Stimulated activated naive CD8-positive, alpha-beta T cell treated with anti-CD3 and anti-CD28 coated beads, Interleukin-15, Interleukin-2, amounts not matched to agents 100 U/mL and 50 U/mL, for 24 hours (primary cell): ENCODE data around the gene MAGOHB.
A peak's percentile ranks its signal among the peaks of the same experiment; 100 is the strongest.
"Not testable (repeated sequence)": the region's sequence is repeated elsewhere in the genome, so short reads cannot be mapped to it uniquely, and the experiment has no call there.

Experiments
- ATAC-seq: fragments of 150-1000 bp; cut with Tn5 transposase; one replicate; pipeline ENCODE4 v1.10.0; 2021
- DNase-seq: peaks from one replicate; pipeline ENCODE4 v3.0.0; 2021

The MAGOHB gene

DNA sequence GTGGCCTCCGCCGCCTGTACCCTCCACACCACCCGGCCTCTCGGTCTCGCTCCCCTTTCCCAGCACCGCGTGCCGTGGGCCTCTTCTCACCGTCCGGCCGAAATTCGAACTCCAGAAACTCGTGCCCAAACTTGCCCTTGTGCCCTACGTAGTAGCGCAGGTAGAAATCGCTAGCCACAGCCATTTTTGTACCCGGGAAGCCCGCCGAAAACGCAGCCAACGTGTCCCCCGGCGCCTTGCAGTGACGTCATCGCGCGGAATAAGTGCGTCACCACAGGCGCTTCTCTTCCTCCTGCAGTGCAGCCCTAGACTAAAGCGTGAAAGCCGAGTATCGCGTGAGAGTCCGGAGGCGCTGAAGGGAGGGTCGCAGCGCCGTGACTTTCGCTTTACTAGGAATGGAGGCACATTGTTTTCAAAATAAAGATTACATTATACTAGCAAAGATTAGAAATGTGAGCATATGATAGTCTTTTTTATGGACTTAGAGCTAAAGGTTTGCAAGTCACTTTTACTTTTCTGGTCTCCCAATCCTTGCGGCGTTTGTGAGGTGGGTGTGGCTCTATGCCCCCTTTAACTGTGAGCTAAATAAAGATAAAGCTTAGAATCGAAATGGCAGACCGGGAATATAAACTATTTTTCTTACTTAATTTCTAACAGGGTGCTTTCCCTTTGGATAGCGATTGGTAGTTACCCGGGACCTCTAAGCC is at the start of gene MAGOHB:
TSS of gene MAGOHB (minus strand) at position 261 of the 707 bp plus-strand sequence. CDS start at position 184, 77 bp downstream.
- ATAC-seq: peak; percentile 93
- peak; percentile 99 for DNase-seq

- ATAC-seq: no peak
- DNase-seq: no peak
Measured at GRCh38 chr12:10661338-10661737, 47.9 kb upstream of the MAGOHB start.

GRCh38 chr12:10654003-10654402 is 40.6 kb upstream of the MAGOHB start:
- DNase-seq: no peak
- ATAC-seq: no peak

DNA sequence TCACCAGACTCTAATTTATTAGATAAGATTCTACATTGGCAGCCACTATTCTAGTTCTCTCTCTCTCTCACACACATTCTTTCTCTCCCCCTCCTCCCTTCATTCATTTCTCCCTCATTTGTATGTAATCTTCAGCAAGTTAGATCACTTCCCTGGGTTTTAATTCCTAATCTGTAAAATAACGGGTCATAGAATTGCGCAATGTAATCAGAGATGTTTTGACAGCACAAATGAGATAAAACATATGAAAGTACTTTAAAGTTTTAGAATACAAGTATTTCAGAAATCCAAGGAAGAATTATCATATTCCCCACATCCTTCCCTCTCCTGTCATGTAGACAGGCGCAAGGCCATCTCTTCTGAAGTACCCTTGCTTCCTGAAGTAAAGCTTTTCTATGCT is 38.8 kb upstream of the MAGOHB start:
- ATAC-seq (no peak), DNase-seq (no peak)

DNA sequence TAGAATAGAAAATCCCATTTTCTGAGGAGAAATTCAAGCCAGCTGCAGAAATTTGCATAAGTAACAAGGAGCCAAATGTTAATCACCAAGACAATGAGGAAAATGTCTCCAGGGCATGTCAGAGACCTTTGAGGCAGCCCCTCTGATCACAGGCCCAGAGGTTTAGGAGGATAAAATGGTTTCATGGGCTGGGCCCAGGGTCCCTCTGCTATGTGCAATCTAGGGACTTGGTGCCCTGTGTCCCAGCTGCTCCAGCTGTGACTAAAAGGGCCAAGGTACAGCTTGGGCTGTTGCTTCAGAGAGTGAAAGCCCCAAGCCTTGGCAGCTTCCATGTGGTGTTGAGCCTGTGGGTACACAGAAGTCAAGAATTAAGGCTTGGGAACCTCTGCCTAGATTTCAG is 33.2 kb upstream of the MAGOHB start:
- not testable (repeated sequence) for ATAC-seq, DNase-seq

DNA sequence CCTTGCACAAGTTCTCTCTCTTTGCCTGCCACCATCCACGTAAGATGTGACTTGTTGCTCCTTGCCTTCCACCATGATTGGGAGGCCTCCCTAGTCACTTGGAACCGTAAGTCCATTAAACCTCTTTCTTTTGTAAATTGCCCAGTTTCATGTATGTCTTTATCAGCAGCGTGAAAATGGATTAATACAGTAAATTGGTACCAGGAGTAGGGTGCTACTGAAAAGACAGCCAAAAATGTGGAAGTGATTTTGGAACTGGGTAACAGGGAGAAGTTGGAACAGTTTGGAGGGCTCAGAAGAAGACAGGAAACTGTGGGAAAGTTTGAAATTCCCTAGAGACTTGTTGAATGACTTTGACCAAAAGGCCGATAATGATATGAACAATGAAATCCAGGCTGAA is 32.5 kb upstream of the MAGOHB start:
- ATAC-seq (no peak), DNase-seq (no peak)

DNA sequence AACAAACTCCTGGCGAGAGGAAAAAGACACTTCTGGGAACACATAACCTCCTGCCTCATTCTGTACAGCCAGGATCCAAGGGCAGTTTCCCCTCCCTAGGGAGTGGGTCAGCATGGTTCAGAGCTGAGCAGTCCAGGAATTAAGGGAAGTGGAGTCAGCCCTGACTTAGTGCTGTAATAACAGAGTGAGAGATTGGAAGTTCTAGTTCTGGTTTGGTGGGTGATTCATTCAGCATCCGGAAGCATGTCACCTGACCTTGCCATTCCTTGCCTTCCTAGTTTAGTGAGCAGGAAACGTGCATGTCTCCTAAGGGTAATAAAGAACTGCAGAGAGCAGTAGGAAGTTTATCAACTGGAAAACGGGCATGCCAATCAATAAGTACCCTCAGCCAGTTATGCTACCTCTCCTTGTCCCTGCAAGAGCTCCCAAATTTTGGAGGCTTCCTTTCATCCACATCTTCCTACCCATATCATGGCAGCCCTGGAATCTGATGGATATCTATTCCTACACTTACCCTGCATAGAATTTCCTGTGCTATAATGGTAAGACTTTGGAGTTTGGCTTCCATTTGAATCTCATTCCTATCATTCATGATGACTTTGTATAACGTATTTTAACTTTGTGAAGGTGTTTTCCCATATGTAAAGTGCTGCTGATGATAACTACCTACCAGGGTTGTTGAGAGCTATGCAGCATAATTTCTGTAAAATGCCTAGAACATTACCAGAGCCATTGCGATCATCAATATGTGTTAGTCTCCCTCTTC is 28.5 kb upstream of the MAGOHB start:
- DNase-seq (no peak), ATAC-seq (no peak)

DNA sequence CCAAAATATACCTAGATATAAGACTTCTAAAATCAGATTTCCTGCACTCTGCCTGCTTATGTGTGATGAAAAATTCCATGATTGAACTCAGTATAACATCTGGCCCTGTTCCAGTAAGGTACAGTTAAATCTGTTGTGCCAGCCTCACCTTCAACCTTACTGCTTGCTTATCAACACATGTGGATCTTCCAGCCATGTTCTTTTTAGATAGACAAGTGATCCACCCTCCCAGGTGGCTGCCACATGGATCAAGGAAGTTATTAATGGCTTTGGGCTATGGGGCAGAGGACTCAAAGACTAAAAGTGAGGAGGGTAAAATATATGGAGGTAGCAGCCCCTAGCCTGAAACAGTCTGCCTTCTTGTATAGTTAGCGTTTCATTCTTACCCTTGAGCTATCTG is 25.3 kb upstream of the MAGOHB start:
- ATAC-seq: no peak

DNA sequence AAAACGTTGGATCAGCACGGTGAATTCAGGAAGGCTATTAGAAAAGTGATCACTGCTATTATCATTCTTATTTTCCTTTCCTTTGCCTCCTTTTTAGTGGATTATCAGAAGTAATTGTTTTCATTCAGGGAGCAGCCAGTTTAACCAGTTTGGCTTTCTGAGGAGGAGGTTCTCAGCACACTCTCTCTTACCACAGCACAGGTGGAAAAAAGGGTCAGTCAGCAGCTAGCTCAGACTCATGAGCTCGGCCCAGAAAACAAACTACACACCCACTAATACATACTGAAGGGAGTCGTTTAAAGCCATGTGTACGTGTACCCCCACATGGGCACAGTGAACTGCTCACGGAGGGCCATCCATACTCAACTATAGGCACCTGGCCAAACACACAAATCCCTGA is 23.2 kb upstream of the MAGOHB start:
- DNase-seq (no peak), ATAC-seq (no peak)

More for the DNA sequence above, 25.3 kb upstream of the MAGOHB start:
- no peak for DNase-seq

DNA sequence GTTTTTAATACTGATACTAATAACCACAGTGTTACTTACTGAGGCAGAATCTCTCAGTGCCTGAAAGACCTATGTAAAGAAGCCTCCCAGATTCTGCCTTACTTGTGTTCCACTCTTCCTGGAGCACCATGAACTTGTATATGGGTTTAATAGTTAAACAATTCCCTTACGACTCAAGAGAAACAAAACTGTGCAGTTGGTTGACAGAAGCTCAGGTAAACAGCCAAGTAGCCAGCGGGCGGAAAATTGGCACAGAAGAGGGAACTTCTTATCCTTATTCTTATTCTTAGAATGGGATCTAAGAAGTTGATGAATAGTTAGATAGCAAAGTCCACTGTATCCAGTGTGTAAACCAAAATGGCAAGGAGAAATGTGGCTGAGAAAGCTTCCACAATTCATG is 22.7 kb upstream of the MAGOHB start:
- no peak for DNase-seq
- no peak for ATAC-seq

GRCh38 chr12:10635306-10635705 is 21.9 kb upstream of the MAGOHB start:
- DNase-seq (no peak), ATAC-seq (no peak)

DNA sequence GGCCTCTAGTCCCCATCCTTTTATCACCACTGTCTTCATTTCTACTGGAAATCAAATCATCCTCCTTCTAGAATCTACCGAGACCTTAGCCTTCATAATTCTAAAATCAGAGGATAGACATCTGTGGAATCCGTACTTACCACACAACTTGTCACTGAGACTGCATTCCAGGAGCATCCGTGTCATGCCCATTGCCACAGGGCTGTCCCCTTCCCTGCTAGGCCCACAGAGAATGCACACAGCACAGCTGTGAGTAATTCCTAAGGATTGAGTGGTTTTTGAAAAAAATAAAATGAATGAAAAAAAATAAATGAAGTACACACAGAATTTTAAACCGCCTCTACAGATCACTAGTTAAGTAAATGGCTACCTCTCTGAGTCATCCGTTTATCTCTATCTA is 21.0 kb upstream of the MAGOHB start:
- DNase-seq (no peak), ATAC-seq (no peak)

GRCh38 chr12:10633541-10633940 is 20.1 kb upstream of the MAGOHB start:
- DNase-seq (no peak), ATAC-seq (no peak)

- DNase-seq (no peak), ATAC-seq (no peak)
Measured at GRCh38 chr12:10632226-10632625, 18.8 kb upstream of the MAGOHB start.

- no peak for DNase-seq
- ATAC-seq: no peak
Measured at GRCh38 chr12:10624605-10625004, 11.2 kb upstream of the MAGOHB start.

GRCh38 chr12:10623131-10623530 is 9.7 kb upstream of the MAGOHB start:
- ATAC-seq (no peak), DNase-seq (no peak)

DNA sequence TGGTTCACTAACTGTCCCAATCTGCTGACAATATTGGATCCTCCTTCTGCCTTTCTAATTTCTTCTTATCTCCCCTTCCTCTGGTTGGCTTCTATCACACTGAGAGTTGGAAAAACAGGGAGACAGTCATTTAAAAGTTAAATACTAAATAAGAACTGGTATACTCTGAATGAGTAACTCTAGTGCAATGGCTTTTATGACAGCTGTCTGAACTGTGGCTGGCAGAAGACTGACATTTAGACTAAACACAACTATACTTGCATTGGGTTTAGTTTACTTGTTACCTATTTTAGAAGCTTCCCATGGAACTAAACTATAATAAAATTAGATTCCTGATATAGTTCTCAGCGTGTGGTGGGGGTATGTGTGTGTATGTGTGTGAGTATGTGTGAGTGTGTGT is 7.9 kb upstream of the MAGOHB start:
- ATAC-seq (no peak), DNase-seq (no peak)

DNA sequence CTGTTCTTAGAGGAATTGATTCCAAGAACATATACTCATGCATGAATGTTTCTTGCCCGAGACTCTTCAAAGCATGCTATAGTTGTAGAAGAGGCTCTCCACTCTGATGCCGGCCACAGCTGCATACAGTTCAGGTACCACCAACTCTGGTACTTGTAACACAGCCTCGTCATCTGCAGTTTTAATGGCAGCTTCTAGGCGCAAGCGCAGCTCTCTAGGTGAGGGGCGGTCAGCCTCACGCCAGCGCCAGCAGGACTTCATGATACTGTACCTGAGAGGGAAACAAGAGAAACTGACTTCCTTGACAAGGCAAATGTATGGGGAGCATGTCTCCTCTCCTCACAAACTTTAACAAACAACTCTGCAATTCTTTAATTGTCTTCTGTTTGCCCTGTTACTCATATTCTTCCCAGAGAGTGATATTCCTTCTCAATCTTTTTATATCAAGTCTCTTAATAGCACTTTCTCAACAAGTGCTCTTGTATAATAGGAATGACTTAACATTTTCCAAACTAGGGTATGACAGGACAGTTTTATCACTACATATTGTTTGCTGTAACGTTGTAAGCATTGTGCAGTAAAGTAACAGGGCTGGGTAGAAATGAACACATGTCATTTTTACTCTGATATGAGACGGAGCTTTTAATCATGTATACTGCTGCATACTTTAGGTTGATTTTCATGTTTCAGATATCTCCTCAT is 6.8 kb upstream of the MAGOHB start:
- ATAC-seq (no peak), DNase-seq (no peak)

GRCh38 chr12:10618338-10618987 is 5.1 kb upstream of the MAGOHB start:
- no peak for DNase-seq
- ATAC-seq: no peak

DNA sequence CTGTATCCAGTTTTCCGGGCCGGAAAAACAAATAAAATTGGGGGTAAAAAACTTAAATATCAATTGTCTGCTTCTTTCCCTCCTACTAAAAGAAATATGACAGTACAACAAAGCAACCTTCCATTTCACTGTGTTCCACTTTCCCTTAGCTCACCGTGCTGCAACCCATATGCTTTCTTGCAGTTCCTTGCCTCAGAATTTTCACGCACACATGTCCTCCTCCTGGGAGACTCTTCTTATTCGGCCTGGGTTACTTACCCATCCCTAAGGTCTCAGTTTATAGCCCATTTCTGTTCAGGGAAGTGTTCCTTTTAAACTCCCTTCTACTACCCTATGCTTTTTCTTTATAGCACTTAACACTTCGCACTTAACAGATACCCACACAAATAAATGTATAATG is 4.5 kb upstream of the MAGOHB start:
- DNase-seq (no peak), ATAC-seq (no peak)

GRCh38 chr12:10615532-10615931 is 2.1 kb upstream of the MAGOHB start:
- DNase-seq: no peak

GRCh38 chr12:10614056-10614370 is 604 bp upstream of the MAGOHB start:
- ATAC-seq (no peak), DNase-seq (no peak)

More at GRCh38 chr12:10615532-10615931, 2.1 kb upstream of the MAGOHB start:
- no peak for ATAC-seq

DNA sequence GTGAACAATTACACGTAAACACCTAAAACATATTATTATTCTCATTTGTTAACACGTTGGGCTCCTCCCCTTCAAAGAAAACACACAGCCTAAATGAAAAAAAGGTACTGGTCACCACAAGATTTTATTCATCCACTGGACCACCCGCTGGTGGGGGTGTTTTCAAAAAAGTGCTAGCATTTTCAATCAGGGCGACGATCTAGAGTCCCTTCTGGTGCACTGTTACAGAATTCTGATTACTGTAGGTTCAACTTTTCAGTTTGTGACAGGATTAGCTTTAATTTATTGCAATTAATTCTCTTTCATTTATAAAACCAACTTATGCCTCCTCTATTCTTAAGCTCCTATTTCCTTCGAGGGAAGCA is 443 bp downstream of the MAGOHB start:
- ATAC-seq (peak; percentile 7), DNase-seq (no peak)
